AG09309 (cell line): Measurements from ENCODE around the gene STK32A.

Source experiments
- DNase-seq: peaks from one replicate; pipeline ENCODE4 v3.0.0-alpha.2; 2010; ENCODE audit warnings: low read depth
- H3K4me3 ChIP-seq: 2 replicates; pipeline ENCODE4 v1.5.1; 2011; ENCODE audit warnings: mild to moderate bottlenecking, low read depth, low read length, moderate library complexity; ENCODE audit not compliant: control insufficient read depth
- TF ChIP-seq, protein P1 (sequence below): IDR thresholded peaks from 2 replicates; pipeline ENCODE4 v1.5.1; 2011; ENCODE audit warnings: mild to moderate bottlenecking, low read depth, low read length, inconsistent platforms; ENCODE audit not compliant: insufficient read depth, control insufficient read depth; ENCODE audit errors: missing control alignments

The STK32A gene

GRCh38 chr5:147234825-147235635, at the start of gene STK32A:
STK32A (plus strand) TSS chr5:147235026; CDS start chr5:147239635, 4,609 bp downstream.
- TF ChIP-seq, protein P1, sequence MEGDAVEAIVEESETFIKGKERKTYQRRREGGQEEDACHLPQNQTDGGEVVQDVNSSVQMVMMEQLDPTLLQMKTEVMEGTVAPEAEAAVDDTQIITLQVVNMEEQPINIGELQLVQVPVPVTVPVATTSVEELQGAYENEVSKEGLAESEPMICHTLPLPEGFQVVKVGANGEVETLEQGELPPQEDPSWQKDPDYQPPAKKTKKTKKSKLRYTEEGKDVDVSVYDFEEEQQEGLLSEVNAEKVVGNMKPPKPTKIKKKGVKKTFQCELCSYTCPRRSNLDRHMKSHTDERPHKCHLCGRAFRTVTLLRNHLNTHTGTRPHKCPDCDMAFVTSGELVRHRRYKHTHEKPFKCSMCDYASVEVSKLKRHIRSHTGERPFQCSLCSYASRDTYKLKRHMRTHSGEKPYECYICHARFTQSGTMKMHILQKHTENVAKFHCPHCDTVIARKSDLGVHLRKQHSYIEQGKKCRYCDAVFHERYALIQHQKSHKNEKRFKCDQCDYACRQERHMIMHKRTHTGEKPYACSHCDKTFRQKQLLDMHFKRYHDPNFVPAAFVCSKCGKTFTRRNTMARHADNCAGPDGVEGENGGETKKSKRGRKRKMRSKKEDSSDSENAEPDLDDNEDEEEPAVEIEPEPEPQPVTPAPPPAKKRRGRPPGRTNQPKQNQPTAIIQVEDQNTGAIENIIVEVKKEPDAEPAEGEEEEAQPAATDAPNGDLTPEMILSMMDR, result no peak
- H3K4me3 ChIP-seq, result peak within 1 kb of the TSS; percentile 52
- DNase-seq, result no peak

GRCh38 chr5:147187099-147187540, 47.7 kb upstream of the STK32A start:
- no peak for DNase-seq
- TF ChIP-seq, protein P1, result no peak
- H3K4me3 ChIP-seq, result no peak overlapping the region

DNA sequence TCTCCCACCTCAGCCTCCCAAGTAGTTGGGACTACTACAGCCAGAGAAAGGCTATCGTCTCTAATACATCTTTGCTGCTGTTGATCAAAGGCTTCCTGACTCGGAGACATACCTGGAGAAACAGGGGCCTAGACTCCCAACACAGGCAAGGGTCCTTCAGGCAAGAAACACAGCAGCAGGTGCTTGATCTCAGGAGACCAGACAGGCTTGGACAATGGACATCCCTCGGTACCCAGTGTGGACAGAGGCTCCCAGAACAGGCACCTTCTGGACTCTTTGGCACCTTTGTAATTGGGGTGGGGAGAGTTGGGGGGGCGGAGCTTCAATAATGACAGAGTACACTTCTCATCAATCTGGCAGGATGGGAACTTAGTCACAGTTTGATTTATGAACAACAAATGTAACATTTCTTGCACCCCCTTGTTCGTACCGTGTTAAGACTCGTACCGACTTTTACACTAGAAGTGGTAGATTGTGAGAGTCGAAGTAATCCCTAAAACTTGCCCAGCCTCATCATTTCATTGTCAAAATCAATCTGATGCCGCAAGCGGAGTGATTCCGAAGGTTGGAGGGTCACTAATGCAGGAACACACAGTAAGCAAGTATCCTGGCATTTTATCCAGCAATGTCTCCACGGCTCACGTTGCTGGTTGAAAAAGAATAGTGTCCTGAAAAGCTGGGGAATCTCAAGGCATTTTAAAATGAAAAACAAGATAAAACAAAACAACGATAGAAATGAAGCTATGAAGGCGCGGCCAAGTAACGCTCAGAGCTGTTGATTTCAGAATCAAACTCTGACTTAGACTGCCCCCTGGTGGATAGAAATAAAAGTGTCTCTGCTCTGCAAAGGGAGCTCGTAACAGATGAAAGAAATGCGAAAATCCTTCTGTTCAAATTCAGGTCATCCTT, 46.4 kb upstream of the STK32A start:
- TF ChIP-seq, protein P1, result peak; percentile 67
- H3K4me3 ChIP-seq, result no peak overlapping the region
- DNase-seq, result no peak

- no peak for DNase-seq
- no peak overlapping the region for H3K4me3 ChIP-seq
- TF ChIP-seq, protein P1, result no peak
These were observed 45.8 kb upstream of the STK32A start for GRCh38 chr5:147189109-147189424.

GRCh38 chr5:147190331-147190730, 44.5 kb upstream of the STK32A start:
- no peak for DNase-seq
- TF ChIP-seq, protein P1, result no peak
- no peak overlapping the region for H3K4me3 ChIP-seq

- TF ChIP-seq, protein P1, result no peak
- no peak overlapping the region for H3K4me3 ChIP-seq
- DNase-seq, result no peak
These were observed 41.7 kb upstream of the STK32A start for GRCh38 chr5:147193123-147193522.
